Astrocyte of the cerebellum (primary cell): ENCODE data around the gene GTF3C1.

ENCODE experiments used
- DNase-seq: peaks from one replicate; pipeline ENCODE4 v3.0.0-alpha.2; 2011; ENCODE audit warnings: low read depth
- H3K4me3 ChIP-seq: 2 replicates; pipeline ENCODE4 v1.5.1; 2011; ENCODE audit warnings: mild to moderate bottlenecking, low read depth, low read length, moderate library complexity
- in situ Hi-C: cut with HindIII; loops from 2 replicates; pipeline ENCODE4 v1.10.0; 2017; ENCODE audit warnings: low sequenced_read_pairs
- TF ChIP-seq, protein P1 (sequence below): IDR thresholded peaks from 2 replicates; pipeline ENCODE4 v1.5.1; 2012; ENCODE audit warnings: low read length, low read depth, moderate library complexity, mild to moderate bottlenecking; ENCODE audit errors: missing control alignments

GTF3C1 gene

DNA sequence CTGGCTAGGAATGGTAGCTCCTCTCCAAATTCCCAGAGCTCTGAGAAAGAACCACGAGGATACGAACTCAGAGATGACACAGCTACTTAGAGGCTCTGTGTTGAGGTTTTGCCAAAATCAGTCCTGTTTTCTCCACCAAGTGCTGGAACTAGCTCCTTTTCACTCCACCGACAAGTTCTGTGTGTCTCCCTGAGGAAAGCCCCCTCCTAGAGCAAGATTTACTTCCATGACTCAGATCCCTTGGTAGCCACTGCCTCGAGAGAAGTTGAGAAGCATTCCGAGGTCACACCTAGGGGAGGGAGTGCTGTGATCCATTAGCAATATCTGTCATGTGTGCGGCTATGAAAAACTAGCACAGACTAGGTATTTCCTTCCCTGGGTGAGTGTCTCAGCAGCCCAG lies 117.2 kb downstream of the GTF3C1 start:
- TF ChIP-seq, protein P1, sequence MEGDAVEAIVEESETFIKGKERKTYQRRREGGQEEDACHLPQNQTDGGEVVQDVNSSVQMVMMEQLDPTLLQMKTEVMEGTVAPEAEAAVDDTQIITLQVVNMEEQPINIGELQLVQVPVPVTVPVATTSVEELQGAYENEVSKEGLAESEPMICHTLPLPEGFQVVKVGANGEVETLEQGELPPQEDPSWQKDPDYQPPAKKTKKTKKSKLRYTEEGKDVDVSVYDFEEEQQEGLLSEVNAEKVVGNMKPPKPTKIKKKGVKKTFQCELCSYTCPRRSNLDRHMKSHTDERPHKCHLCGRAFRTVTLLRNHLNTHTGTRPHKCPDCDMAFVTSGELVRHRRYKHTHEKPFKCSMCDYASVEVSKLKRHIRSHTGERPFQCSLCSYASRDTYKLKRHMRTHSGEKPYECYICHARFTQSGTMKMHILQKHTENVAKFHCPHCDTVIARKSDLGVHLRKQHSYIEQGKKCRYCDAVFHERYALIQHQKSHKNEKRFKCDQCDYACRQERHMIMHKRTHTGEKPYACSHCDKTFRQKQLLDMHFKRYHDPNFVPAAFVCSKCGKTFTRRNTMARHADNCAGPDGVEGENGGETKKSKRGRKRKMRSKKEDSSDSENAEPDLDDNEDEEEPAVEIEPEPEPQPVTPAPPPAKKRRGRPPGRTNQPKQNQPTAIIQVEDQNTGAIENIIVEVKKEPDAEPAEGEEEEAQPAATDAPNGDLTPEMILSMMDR, result no peak
- H3K4me3 ChIP-seq, result no peak overlapping the region
- DNase-seq, result no peak
- in situ Hi-C loops, result no loop called here

GRCh38 chr16:27431773-27432532 lies 117.8 kb downstream of the GTF3C1 start:
- in situ Hi-C loops, result no loop called here
- no peak for DNase-seq
- H3K4me3 ChIP-seq, result no peak overlapping the region
- TF ChIP-seq, protein P1, result no peak

DNA sequence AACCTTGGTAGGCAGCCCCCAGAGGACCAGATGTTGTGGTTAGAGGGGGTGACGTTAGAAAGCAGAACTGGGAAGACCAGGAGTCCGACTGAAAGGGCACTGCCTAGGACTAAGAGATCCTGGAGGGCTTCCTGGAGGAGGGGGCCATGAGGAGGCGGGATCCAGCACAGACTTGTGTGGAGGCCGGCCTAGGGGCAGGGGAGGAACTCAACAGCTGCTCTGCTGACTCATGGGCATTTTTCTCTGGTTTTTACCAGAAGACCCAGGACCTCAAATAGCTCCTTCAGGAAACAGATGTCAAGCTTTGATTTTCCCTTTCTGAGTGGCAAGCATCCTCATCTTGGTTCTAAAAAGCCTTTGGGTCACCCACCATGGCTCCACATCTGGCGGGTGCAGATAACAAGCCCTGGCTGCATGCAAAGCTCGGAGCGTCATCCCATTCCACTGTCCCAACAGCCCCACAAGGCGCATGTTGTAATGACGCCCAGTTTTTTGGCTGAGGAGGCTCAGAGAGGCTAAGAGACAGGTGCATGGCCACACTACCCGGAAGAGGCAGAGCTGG lies 118.7 kb downstream of the GTF3C1 start:
- TF ChIP-seq, protein P1, result no peak
- no peak overlapping the region for H3K4me3 ChIP-seq
- in situ Hi-C loops, result no loop called here
- no peak for DNase-seq

DNA sequence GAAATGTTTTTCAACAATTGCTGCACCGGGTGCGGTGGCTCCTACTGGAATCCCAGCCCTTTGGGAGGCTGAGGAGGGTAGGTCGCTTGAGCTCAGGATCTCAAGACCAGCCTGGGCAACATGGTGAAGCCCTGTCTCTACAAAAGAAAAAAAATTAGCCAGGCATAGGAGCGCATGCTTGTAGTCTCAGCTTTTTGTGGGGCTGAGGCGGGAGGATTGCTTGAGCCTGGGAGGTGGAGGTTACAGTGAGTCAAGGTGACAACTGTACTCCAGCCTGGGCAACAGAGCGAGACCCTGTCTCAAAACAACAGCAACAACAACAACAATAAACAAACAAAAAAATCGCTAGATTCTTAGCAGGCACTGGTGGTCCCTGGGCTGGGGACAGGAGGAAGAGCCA lies 119.2 kb downstream of the GTF3C1 start:
- TF ChIP-seq, protein P1, result no peak
- no peak for DNase-seq
- H3K4me3 ChIP-seq, result no peak overlapping the region
- in situ Hi-C loops, result no loop called here

GRCh38 chr16:27429981-27430441 lies 119.7 kb downstream of the GTF3C1 start:
- TF ChIP-seq, protein P1, result no peak
- no peak for DNase-seq
- in situ Hi-C loops, result no loop called here
- no peak overlapping the region for H3K4me3 ChIP-seq

GRCh38 chr16:27429330-27429871 lies 120.3 kb downstream of the GTF3C1 start:
- TF ChIP-seq, protein P1, result no peak
- in situ Hi-C loops, result no loop called here
- DNase-seq, result no peak
- no peak overlapping the region for H3K4me3 ChIP-seq
